HG02973 (cell line): ENCODE results near the gene DERL2.
A peak's percentile ranks its signal among the peaks of the same experiment; 100 is the strongest.

Experiments used
- ATAC-seq: cut with Tn5 transposase; IDR thresholded peaks from one replicate; pipeline ENCODE4 v1.9.1; 2021; ENCODE audit warnings: moderate library complexity; ENCODE audit not compliant: unreplicated experiment

DERL2 gene

DNA sequence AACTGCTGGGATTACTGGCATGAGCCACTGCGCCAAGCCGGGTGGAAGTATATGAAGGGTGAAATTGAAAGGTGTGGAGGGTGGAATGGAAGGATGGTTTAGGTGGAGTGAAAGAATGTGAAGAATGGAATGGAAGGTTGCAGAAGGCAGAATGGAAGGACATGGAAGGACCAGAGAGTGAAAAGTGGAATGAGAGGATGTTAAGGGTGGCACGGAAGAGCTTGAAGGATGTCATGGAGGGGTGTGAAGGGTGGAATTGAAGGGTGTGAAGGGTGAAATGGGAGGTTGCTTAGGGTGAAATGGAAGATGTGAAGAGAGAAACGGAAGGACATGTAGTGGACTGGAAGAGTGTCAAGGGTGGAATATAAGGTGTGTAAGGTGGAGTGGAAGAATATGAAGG lies 16.6 kb upstream of the DERL2 start:
- ATAC-seq = no peak

- no peak for ATAC-seq
Observed at GRCh38 chr17:5501685-5502084, 15.7 kb upstream of the DERL2 start.

- ATAC-seq = no peak
Observed at GRCh38 chr17:5500589-5501391, 14.8 kb upstream of the DERL2 start.

- ATAC-seq = no peak
Observed at GRCh38 chr17:5500247-5500588, 14.2 kb upstream of the DERL2 start.

- no peak for ATAC-seq
Observed at GRCh38 chr17:5499476-5500231, 13.7 kb upstream of the DERL2 start.

GRCh38 chr17:5492970-5493369 lies 7.0 kb upstream of the DERL2 start:
- ATAC-seq = no peak

- ATAC-seq = no peak
Observed at GRCh38 chr17:5488752-5489151, 2.8 kb upstream of the DERL2 start.

- peak; percentile 69 for ATAC-seq
Observed at GRCh38 chr17:5486206-5487124, 487 bp upstream of the DERL2 start, which contains the start of gene MIS12. TSS of gene MIS12 (plus strand) at chr17:5486566. CDS start at chr17:5488863, 2,297 bp downstream.

DNA sequence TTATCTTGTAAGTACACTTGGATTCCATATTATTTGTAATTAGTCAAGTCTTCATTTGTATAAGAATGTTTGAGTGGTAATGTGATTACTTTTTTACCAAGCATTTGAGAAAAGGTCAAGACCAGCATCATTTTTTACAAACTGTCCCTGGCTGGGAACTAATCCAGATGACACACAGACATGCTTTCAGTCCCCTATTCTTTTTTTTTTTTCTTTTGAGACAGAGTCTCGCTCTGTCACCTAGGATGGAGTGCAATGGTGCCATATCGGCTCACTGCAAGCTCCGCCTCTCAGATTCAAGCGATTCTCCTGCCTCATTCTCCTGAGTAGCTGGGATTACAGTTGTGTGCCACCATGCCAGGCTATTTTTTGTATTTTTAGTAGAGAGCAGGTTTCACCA lies 4.5 kb downstream of the DERL2 start:
- no peak for ATAC-seq

- ATAC-seq = no peak
Observed at GRCh38 chr17:5480962-5481361, 5.0 kb downstream of the DERL2 start.

- no peak for ATAC-seq
Observed at GRCh38 chr17:5478992-5479391, 7.0 kb downstream of the DERL2 start.

DNA sequence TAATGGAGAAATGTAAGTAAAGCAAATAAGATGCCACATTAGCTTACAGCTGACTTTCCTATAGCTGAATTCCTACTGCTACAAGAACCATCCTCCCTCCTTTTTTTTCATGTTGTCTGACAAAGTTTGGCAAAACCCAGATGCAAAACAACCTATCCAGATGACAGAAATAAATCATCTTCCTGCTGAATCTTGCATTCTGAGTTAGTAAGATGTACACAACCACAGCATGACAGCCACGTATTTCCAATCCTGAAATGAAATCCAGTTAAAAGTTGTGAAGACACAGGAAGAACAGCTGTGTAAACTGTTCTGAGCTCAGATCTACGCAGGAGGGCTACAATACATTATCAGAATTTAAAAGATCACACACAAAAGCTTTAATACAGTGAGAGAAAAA lies 12.1 kb downstream of the DERL2 start:
- ATAC-seq = no peak

GRCh38 chr17:5472511-5472910 lies 13.5 kb downstream of the DERL2 start:
- ATAC-seq = no peak

DNA sequence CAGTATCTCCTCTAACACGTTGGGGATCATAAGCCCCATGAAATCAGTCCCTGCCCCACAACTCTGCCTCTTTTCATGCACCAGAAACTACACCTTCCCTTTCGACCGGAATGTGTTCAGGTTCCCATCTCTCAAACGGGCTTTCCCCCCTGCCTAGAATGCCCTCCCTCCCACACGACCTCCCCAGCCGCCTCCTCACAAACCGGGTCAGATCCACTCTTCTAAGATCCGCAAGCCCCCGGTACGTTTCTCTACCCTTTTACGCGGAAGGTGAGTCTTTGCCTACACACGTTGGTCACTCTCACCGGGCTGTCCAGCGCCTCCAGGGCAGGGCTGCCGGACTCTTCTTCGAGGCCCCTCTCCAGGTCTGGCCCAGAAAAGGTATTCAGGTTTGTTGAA lies 17.9 kb downstream of the DERL2 start:
- ATAC-seq = peak; percentile 16

DNA sequence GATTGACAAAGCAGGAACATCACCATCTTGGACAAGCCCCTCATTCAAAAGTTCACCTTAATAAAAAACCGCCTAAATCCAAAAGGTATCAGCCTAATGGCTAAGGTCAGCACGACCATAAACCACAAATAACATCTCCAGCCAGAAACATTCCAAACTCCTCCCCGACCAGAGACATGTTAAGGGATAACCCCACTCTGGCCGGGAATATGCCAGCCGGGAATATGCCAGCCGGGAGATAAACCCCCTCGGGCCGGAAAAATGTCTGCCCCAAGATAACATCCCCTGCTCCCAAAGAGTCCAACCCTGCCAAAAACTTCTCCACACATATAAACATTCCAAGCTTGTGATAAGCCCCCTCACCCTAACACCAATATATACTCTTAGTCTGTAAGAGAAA lies 18.6 kb downstream of the DERL2 start:
- ATAC-seq = no peak

- ATAC-seq = no peak
Observed at GRCh38 chr17:5466295-5466694, 19.7 kb downstream of the DERL2 start.

DNA sequence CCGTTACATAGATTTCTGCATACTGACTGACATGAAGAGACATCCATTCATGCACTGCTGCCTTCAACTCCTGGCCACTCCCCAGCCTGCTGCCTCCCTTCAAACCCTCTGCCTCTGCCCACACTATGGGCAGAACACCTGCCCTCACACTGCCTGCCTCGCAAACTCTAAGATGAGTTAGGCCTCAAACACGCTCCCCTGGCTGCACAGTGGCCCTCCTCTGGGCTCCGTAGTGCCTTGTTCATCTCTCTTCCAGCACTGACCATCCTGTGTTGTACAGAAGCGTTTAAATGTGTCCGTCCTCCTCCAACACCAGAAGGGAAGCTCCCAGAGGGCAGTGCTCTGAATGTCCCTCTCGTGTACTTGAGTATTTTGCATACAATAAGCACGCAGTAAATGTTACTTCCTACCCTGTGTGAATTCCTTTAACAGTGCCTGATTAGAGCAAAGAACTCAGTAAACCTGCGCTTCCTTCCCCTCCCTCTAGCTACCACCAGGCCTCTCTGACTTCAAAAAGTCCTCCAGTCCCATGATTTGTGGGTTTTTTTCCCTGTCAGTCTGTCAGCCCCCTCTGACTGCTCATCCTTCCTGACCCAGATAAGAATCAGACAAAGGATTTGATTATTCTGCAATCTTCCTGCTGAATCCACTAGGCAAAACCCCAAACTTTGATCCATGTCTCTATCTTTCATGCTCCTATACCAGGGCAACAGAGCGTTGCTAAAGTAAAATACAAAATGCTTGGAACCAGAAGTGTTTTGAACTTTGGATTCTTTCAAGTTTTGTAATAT lies 21.1 kb downstream of the DERL2 start:
- ATAC-seq = no peak

- ATAC-seq = no peak
Observed at GRCh38 chr17:5446786-5447185, 39.2 kb downstream of the DERL2 start.

- no peak for ATAC-seq
Observed at GRCh38 chr17:5444209-5444608, 41.8 kb downstream of the DERL2 start.

GRCh38 chr17:5443728-5444127 lies 42.2 kb downstream of the DERL2 start:
- no peak for ATAC-seq

DNA sequence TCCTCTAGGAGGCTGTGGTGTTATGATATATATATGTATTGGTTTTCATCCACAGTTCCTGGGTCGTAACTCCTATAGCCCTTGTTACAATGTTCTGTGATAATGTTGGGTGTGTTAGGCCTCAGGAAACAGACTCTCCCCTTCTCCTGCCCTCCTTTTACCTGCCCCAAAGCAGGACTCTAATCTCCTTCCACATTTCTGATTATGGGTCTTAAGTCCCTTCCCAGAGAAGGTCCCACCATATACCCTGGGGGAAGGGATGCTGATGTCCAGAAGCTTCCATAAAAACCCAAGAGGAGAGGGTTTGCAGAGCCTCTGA lies 46.6 kb downstream of the DERL2 start:
- no peak for ATAC-seq
